HepG2 (cell line): ENCODE measurements around the gene TPD52L2. TPM values are rescaled to one million over a fixed set of nuclear protein-coding genes. Genes with fewer than 3 reads are reported as not detected.

ENCODE experiments used
- CENPX ChIP-seq: sonication (generic); formaldehyde crosslinking; IDR thresholded peaks from 2 replicates; pipeline ENCODE4 v1.9.0; 2021; ENCODE audit warnings: mild to moderate bottlenecking, missing genetic modification reagents, moderate library complexity
- CHD4 ChIP-seq: fragments of 200-600 bp; sonication (generic); IDR thresholded peaks from 2 replicates; pipeline ENCODE4 v1.7.0; 2017; ENCODE audit warnings: mild to moderate bottlenecking, low read length, borderline replicate concordance
- FOXA3 ChIP-seq: IDR thresholded peaks from 2 replicates; pipeline ENCODE4 v1.6.1; 2016; ENCODE audit warnings: missing genetic modification reagents, missing compliant biosample characterization
- HNF4A ChIP-seq: sonication (generic); formaldehyde crosslinking; IDR thresholded peaks from 2 replicates; pipeline ENCODE4 v1.4.0; 2020; ENCODE audit warnings: missing genetic modification reagents
- JUN ChIP-seq: sonication (generic); formaldehyde crosslinking; IDR thresholded peaks from 2 replicates; pipeline ENCODE4 v1.4.0; 2020; ENCODE audit warnings: mild to moderate bottlenecking, missing genetic modification reagents
- MTF1 ChIP-seq: sonication (generic); formaldehyde crosslinking; IDR thresholded peaks from 2 replicates; pipeline ENCODE4 v1.5.0; 2020; ENCODE audit warnings: missing genetic modification reagents
- NCOA2 ChIP-seq: sonication (generic); formaldehyde crosslinking; IDR thresholded peaks from 2 replicates; pipeline ENCODE4 v1.8.0; 2022; ENCODE audit warnings: inconsistent platforms
- SP2 ChIP-seq: sonication (generic); formaldehyde crosslinking; IDR thresholded peaks from 2 replicates; pipeline ENCODE4 v1.5.1; 2020; ENCODE audit warnings: mild to moderate bottlenecking, missing genetic modification reagents
- TEAD2 ChIP-seq: sonication (generic); formaldehyde crosslinking; IDR thresholded peaks from 2 replicates; pipeline ENCODE4 v1.9.0; 2021; ENCODE audit warnings: missing genetic modification reagents
- THAP11 ChIP-seq: IDR thresholded peaks from 2 replicates; pipeline ENCODE4 v1.6.1; 2016; ENCODE audit warnings: missing biosample characterization, missing genetic modification reagents
- ZBTB42 ChIP-seq: sonication (generic); formaldehyde crosslinking; IDR thresholded peaks from 2 replicates; pipeline ENCODE4 v1.5.0; 2020; ENCODE audit warnings: mild to moderate bottlenecking, missing genetic modification reagents
- ZC3H4 ChIP-seq: sonication (generic); formaldehyde crosslinking; IDR thresholded peaks from 2 replicates; pipeline ENCODE4 v1.4.0; 2020; ENCODE audit warnings: missing genetic modification reagents, borderline replicate concordance
- ZFP1 ChIP-seq: IDR thresholded peaks from 2 replicates; pipeline ENCODE4 v1.6.1; 2016
- ZNF543 ChIP-seq: sonication (generic); formaldehyde crosslinking; IDR thresholded peaks from 2 replicates; pipeline ENCODE4 v1.4.0; 2020; ENCODE audit warnings: mild to moderate bottlenecking, missing genetic modification reagents
- polyA plus RNA-seq, 8 experiments: library from polyadenylated mRNA; depleted of rRNA in 3 of 8; stranded (reverse) in 7 of 8; unstranded in 1 of 8; fragments of >200 nt; fragmentation: Illumina TruSeq in 4 of 8; extraction: Trizol in 4 of 8; gene quantifications; 2 replicates each; pipeline versions ENCODE4 v1.2.1 to v1.2.3, GENCODE V29; 2011 to 2016; ENCODE audit warnings: low read depth in 4 of 8, missing spikeins in 1 of 8, mixed read lengths in 1 of 8; ENCODE audit not compliant: insufficient read depth in 1 of 8
- total RNA-seq, 5 experiments: library from RNA; depleted of rRNA; stranded (reverse); fragments of >200 nt; fragmentation: Illumina TruSeq; extraction: Trizol; gene quantifications; 2 replicates each; pipeline ENCODE4 v1.2.3, GENCODE V29; 2016; ENCODE audit warnings: low read depth in 1 of 5
- TF ChIP-seq, protein P1 (sequence below): sonication (generic); formaldehyde crosslinking; IDR thresholded peaks from 2 replicates; pipeline ENCODE4 v1.9.0; 2021; ENCODE audit warnings: missing genetic modification reagents, mild to moderate bottlenecking, borderline replicate concordance
- TF ChIP-seq, protein P2 (sequence below): IDR thresholded peaks from 2 replicates; pipeline ENCODE4 v1.6.1; 2016; ENCODE audit warnings: missing compliant biosample characterization, missing genetic modification reagents, borderline replicate concordance
- TF ChIP-seq, protein P3 (sequence below): sonication (generic); formaldehyde crosslinking; IDR thresholded peaks from 2 replicates; pipeline ENCODE4 v1.4.0; 2020; ENCODE audit warnings: missing genetic modification reagents, borderline replicate concordance
- TF ChIP-seq, protein P4 (sequence below): sonication (generic); formaldehyde crosslinking; IDR thresholded peaks from 2 replicates; pipeline ENCODE4 v1.5.0; 2020; ENCODE audit warnings: missing genetic modification reagents
- TF ChIP-seq, protein P5 (sequence below): sonication (generic); formaldehyde crosslinking; IDR thresholded peaks from 2 replicates; pipeline ENCODE4 v1.4.0; 2020; ENCODE audit warnings: mild to moderate bottlenecking, missing genetic modification reagents, borderline replicate concordance

TPD52L2 gene
- total and polyA plus RNA-seq, 2 of the 13 experiments (the other 11 are each of a cell fraction or from before 2014, with no cell fraction given): 156 to 184 TPM

DNA sequence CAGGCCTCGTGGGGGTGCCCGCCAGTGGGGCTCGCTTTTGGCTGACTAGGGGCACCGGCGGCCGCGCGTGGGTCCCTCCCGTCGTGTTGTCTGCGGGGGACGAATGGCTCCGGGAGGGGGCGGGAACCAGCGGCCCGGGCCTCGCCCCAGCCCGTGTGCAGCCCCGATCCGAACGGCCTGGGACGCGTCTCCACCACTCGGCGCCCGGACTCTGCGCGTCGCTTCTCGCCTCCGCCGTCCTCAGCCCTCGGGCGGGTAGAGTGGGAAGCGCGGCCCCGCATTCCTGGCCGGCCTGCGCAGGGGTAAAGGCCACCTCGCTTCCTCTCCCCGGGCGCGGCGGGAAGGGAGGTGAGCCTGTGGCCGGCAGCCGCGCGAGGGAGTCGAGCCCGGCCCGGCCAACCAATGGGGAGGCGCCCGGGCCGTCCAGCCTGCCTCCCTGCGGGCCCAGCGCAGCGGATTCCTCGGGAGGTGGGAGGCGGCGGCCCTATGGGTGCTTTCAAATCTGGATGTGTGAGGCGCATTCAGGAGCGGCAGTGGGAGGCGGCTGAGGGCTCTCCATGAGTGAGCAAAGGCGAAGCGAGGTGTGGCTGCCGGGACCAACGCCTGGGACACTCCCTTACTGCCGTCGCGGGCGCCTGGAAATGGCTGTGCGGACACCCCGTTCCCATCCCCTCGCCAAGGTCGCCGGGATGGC, 32.9 kb upstream of the TPD52L2 start (continued):
- TF ChIP-seq, protein P1, sequence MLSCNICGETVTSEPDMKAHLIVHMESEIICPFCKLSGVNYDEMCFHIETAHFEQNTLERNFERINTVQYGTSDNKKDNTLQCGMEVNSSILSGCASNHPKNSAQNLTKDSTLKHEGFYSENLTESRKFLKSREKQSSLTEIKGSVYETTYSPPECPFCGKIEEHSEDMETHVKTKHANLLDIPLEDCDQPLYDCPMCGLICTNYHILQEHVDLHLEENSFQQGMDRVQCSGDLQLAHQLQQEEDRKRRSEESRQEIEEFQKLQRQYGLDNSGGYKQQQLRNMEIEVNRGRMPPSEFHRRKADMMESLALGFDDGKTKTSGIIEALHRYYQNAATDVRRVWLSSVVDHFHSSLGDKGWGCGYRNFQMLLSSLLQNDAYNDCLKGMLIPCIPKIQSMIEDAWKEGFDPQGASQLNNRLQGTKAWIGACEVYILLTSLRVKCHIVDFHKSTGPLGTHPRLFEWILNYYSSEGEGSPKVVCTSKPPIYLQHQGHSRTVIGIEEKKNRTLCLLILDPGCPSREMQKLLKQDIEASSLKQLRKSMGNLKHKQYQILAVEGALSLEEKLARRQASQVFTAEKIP (CRISPR knock-in tag): no peak
- TF ChIP-seq, protein P2, sequence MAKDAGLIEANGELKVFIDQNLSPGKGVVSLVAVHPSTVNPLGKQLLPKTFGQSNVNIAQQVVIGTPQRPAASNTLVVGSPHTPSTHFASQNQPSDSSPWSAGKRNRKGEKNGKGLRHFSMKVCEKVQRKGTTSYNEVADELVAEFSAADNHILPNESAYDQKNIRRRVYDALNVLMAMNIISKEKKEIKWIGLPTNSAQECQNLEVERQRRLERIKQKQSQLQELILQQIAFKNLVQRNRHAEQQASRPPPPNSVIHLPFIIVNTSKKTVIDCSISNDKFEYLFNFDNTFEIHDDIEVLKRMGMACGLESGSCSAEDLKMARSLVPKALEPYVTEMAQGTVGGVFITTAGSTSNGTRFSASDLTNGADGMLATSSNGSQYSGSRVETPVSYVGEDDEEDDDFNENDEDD (CRISPR knock-in tag): peak; percentile 93; the same call in 1 of the 2 replicates
- TF ChIP-seq HNF4A (CRISPR knock-in tag) (peak; percentile 54), ZNF543 (CRISPR knock-in tag) (peak; percentile 74), NCOA2 (CRISPR knock-in tag) (no peak), ZC3H4 (no peak), ZBTB42 (peak; percentile 90; the same call in 1 of the 2 replicates), MTF1 (CRISPR knock-in tag) (0 out of 2 replicates have a peak, but pooled peaks have one; percentile 26), SP2 (CRISPR knock-in tag) (no peak), ZFP1 (CRISPR knock-in tag) (no peak), JUN (CRISPR knock-in tag) (no peak), CENPX (CRISPR knock-in tag) (no peak), CHD4 (no peak), TEAD2 (CRISPR knock-in tag) (no peak), THAP11 (CRISPR knock-in tag) (peak; percentile 34; the same call in 1 of the 2 replicates), FOXA3 (CRISPR knock-in tag) (no peak)
- TF ChIP-seq, protein P3, sequence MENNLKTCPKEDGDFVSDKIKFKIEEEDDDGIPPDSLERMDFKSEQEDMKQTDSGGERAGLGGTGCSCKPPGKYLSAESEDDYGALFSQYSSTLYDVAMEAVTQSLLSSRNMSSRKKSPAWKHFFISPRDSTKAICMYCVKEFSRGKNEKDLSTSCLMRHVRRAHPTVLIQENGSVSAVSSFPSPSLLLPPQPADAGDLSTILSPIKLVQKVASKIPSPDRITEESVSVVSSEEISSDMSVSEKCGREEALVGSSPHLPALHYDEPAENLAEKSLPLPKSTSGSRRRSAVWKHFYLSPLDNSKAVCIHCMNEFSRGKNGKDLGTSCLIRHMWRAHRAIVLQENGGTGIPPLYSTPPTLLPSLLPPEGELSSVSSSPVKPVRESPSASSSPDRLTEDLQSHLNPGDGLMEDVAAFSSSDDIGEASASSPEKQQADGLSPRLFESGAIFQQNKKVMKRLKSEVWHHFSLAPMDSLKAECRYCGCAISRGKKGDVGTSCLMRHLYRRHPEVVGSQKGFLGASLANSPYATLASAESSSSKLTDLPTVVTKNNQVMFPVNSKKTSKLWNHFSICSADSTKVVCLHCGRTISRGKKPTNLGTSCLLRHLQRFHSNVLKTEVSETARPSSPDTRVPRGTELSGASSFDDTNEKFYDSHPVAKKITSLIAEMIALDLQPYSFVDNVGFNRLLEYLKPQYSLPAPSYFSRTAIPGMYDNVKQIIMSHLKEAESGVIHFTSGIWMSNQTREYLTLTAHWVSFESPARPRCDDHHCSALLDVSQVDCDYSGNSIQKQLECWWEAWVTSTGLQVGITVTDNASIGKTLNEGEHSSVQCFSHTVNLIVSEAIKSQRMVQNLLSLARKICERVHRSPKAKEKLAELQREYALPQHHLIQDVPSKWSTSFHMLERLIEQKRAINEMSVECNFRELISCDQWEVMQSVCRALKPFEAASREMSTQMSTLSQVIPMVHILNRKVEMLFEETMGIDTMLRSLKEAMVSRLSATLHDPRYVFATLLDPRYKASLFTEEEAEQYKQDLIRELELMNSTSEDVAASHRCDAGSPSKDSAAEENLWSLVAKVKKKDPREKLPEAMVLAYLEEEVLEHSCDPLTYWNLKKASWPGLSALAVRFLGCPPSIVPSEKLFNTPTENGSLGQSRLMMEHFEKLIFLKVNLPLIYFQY (CRISPR knock-in tag): no peak
- TF ChIP-seq, protein P4, sequence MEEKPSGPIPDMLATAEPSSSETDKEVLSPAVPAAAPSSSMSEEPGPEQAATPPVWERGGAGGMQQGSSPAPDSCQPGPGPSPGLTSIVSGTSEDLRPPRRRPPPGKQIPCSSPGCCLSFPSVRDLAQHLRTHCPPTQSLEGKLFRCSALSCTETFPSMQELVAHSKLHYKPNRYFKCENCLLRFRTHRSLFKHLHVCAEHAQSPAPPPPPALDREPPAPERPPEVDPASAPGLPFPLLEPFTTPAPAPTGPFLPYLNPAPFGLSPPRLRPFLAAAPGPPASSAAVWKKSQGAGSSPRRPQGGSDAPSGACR: no peak
- TF ChIP-seq, protein P5, sequence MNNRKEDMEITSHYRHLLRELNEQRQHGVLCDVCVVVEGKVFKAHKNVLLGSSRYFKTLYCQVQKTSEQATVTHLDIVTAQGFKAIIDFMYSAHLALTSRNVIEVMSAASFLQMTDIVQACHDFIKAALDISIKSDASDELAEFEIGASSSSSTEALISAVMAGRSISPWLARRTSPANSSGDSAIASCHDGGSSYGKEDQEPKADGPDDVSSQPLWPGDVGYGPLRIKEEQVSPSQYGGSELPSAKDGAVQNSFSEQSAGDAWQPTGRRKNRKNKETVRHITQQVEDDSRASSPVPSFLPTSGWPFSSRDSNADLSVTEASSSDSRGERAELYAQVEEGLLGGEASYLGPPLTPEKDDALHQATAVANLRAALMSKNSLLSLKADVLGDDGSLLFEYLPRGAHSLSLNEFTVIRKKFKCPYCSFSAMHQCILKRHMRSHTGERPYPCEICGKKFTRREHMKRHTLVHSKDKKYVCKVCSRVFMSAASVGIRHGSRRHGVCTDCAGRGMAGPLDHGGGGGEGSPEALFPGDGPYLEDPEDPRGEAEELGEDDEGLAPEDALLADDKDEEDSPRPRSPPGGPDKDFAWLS (CRISPR knock-in tag): 0 out of 2 replicates have a peak, but pooled peaks have one; percentile 54
